Measurements from ENCODE around the gene RPP25L. TPM values are rescaled to one million over a fixed set of nuclear protein-coding genes. Genes with fewer than 3 reads are reported as not detected.

Gene RPP25L
- total and polyA plus RNA-seq, 3 experiments from 2014 or later, result 34.5 to 39.0 (median 35.9) TPM

DNA sequence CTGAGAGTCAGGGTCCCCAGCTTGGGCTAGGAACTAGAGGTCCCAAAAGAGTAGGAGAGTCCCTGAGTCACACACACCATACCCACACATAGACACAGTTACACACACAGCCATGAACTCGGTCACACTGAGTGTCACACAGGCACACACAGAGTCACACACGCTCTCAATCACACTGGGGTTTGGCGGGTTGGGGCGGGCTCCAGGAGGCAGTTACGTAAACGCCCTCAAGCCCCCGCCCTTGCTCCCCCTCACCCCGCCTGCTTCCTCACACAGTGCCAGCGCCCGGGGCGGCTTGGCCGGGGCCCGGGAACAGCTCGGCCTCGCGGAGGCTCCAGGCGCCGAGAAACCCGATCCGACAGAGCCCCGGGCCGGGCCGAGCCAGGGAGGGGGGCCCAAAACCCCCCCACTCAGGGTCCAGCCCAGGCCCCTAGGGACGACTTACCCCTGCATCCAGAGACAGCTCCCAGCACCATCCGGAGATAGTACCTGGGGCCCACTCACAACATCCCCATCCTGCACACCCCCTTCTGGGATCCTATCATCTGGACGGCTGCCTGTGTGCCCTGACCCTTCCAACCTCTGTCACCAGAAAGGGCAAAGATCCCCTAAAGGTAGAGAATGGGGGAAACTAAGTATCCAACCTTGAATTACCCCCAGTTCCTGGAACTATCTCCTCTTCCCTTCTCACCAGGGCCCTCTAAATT lies 18.8 kb downstream of the RPP25L start:
- no peak overlapping the region for H3K4me3 ChIP-seq (ENCODE audit: low read length)
- Mint-ChIP-seq H3K27ac (no peak overlapping the region), H3K4me1 (peaks cover 17 to 40% (median 23%) of the 10 kb centered on the region in 3 donors), H3K27me3 (peaks cover 42 to 64% of the 10 kb centered on the region in 2 donors), H3K4me3 (peak overlapping the region in 5 of 7 donors; percentile 2 to 77 (median 75)), H3K36me3 (peaks cover 0 to 3% (median 0%) of the 10 kb centered on the region in 3 donors), H3K9me3 (no peaks in the 10 kb centered on the region)
- no peaks in the 10 kb centered on the region for H3K36me3 ChIP-seq (ENCODE audit: insufficient read depth, low read length)
- no peak for DNase-seq
- H3K9me3 ChIP-seq (ENCODE audit: low read length), result no peaks in the 10 kb centered on the region
- ChIA-PET POLR2A (no interaction called here), CTCF (interaction anchor here (1.4 to 3.3 kb wide), 6 partner anchors 9 to 189 kb away, joined by 3 to 22 read pairs (median 12); no protein-coding TSS in a partner anchor)
- H3K27ac ChIP-seq (ENCODE audit: low read depth, low read length), result no peak overlapping the region
- peaks cover 47% of the 10 kb centered on the region for H3K27me3 ChIP-seq (ENCODE audit: insufficient read depth, low read length, poor library complexity, severe bottlenecking)
- peaks cover 15% of the 10 kb centered on the region for H3K4me1 ChIP-seq (ENCODE audit: insufficient read depth, low read length)

DNA sequence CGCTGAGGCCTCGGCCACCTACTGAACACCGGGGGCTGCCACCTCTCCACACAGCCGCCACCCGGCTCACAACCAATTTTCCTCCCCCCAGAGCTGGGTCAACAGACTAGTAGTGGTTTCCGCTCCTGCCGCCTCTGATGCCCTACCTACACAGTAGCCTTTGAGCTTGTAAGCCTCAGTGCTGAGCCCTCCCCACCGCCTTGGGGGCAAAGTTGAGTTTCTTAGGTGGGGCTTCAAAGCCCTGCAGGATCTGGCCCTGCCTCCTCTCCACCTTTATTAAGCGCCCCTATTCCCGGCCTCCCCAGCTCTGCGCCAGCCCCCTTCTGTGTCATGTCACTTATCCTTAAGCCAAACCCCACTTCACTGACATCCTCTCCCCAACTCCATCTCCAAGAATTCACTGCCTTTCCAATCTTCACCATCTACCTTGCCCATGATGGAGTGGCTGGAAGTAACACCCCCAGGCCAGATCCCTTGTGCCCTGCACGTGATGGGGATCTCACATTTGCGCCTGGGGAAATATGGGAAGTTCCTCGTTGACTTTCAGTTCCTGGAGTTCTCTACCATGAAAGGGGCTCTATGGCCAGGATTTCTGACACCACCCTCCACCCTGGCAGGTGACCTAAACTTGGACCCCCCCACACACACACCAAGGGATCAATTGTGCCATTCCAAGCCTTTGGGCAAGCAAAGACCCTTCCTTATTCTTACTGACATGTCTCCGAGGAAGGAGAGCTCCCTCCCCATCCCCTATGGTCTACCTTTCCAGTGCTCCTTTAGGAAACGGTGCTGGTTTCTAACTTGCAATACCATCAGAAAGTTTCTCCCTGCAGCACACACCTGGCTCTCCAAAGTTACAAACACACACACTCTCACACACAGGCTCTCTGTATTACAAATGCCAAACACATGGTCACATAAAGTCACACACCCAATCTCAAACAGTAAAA lies 19.7 kb downstream of the RPP25L start:
- no peak overlapping the region for H3K27ac Mint-ChIP-seq
- POLR2A ChIA-PET, result no interaction called here
- peak overlapping the region; percentile 64 to 89 (median 76) for H3K4me3 Mint-ChIP-seq
- H3K27ac ChIP-seq (ENCODE audit: low read depth, low read length), result no peak overlapping the region
- peaks cover 51 to 72% of the 10 kb centered on the region in 2 donors for H3K27me3 Mint-ChIP-seq
- peaks cover 17 to 40% (median 23%) of the 10 kb centered on the region in 3 donors for H3K4me1 Mint-ChIP-seq
- no peaks in the 10 kb centered on the region for H3K9me3 Mint-ChIP-seq
- H3K4me3 ChIP-seq (ENCODE audit: low read length), result peak overlapping the region; percentile 66
- H3K36me3 Mint-ChIP-seq, result peaks cover 0 to 3% (median 0%) of the 10 kb centered on the region in 3 donors
- peaks cover 15% of the 10 kb centered on the region for H3K4me1 ChIP-seq (ENCODE audit: insufficient read depth, low read length)
- H3K9me3 ChIP-seq (ENCODE audit: low read length), result no peaks in the 10 kb centered on the region
- CTCF ChIA-PET, result interaction anchor here (0.6 to 3.3 kb wide), 25 partner anchors 8 to 215 kb away, joined by 3 to 22 read pairs (median 4); partner anchors contain the start of genes DCTN3, MYORG, RPP25L and SIGMAR1
- DNase-seq, result no peak
- H3K27me3 ChIP-seq (ENCODE audit: insufficient read depth, low read length, poor library complexity, severe bottlenecking), result peaks cover 55% of the 10 kb centered on the region
- no peaks in the 10 kb centered on the region for H3K36me3 ChIP-seq (ENCODE audit: insufficient read depth, low read length)

- Histone ChIP-seq H3K36me3 (ENCODE audit: insufficient read depth, low read length) (no peaks in the 10 kb centered on the region), H3K27me3 (ENCODE audit: insufficient read depth, low read length, poor library complexity, severe bottlenecking) (peaks cover 59% of the 10 kb centered on the region), H3K27ac (ENCODE audit: low read depth, low read length) (no peak overlapping the region), H3K4me3 (ENCODE audit: low read length) (peak overlapping the region; percentile 66), H3K9me3 (ENCODE audit: low read length) (no peaks in the 10 kb centered on the region), H3K4me1 (ENCODE audit: insufficient read depth, low read length) (peaks cover 15% of the 10 kb centered on the region)
- Mint-ChIP-seq H3K9me3 (no peaks in the 10 kb centered on the region), H3K4me1 (peaks cover 17 to 40% (median 23%) of the 10 kb centered on the region in 3 donors), H3K4me3 (peak overlapping the region; percentile 67 to 89 (median 76)), H3K27me3 (peaks cover 55 to 78% of the 10 kb centered on the region in 2 donors), H3K36me3 (peaks cover 0 to 3% (median 0%) of the 10 kb centered on the region in 3 donors), H3K27ac (no peak overlapping the region)
- ChIA-PET POLR2A (no interaction called here), CTCF (interaction anchor here (0.6 to 3.3 kb wide), 28 partner anchors 9 to 214 kb away, joined by 3 to 22 read pairs (median 4); partner anchors contain the start of genes DCTN3, MYORG, RPP25L and SIGMAR1)
- peak; percentile 62 to 76 (median 68) for DNase-seq
Measured at GRCh38 chr9:34591248-34591916, 20.5 kb downstream of the RPP25L start.

DNA sequence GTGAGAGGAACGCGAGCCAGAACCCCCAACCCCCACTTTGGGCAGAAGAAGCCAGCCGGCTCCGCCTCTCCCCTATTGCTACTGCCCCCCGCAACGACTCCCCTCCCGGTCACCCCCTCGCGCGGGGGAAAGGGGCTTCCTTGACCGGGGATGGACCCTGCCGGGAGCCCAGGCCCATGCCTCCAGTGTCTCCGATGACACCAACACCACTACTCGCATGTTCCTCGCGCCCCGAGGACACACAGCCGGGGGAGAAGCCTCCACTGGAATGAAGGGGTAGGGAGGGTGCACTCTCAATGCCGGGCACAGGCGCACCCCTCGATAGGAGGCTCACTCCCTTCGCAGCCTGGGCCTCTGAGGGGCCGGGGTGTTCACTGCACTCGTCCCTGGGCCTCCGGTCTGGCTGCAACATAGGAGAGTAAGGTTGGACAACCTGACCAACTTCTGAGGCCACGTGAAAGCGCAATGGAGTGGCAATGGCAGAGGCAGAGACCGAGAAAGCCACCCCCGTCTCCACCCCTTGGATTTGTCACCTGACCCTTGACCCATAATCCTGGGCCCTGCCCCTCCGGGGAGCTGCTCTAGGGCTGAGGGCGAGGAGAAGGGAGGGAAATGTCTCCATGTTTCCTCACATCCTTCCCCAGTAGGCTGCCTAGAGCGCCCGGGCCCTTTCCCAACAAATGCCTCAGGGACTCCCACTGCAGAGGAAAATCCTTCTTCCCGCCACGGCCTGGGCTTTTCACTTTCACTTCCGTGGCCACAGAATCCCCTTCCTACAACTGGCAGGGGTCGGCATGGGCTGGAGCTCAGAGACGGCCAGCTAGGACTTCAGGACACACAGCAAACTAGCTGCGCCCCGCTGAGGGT lies 21.3 kb downstream of the RPP25L start:
- Mint-ChIP-seq H3K9me3 (no peaks in the 10 kb centered on the region), H3K4me1 (peaks cover 17 to 40% (median 23%) of the 10 kb centered on the region in 3 donors), H3K27me3 (peaks cover 62 to 81% of the 10 kb centered on the region in 2 donors), H3K27ac (no peak overlapping the region), H3K4me3 (peak overlapping the region; percentile 67 to 89 (median 76)), H3K36me3 (peaks cover 0 to 3% (median 0%) of the 10 kb centered on the region in 3 donors)
- DNase-seq, result no peak
- POLR2A ChIA-PET, result no interaction called here
- H3K4me1 ChIP-seq (ENCODE audit: insufficient read depth, low read length), result peaks cover 15% of the 10 kb centered on the region
- no peaks in the 10 kb centered on the region for H3K36me3 ChIP-seq (ENCODE audit: insufficient read depth, low read length)
- H3K4me3 ChIP-seq (ENCODE audit: low read length), result peak overlapping the region; percentile 66
- no peak overlapping the region for H3K27ac ChIP-seq (ENCODE audit: low read depth, low read length)
- peaks cover 64% of the 10 kb centered on the region for H3K27me3 ChIP-seq (ENCODE audit: insufficient read depth, low read length, poor library complexity, severe bottlenecking)
- CTCF ChIA-PET, result interaction anchor here (0.9 to 3.3 kb wide), 16 partner anchors 8 to 186 kb away, joined by 3 to 22 read pairs (median 6); partner anchors contain the start of genes DCTN3, RPP25L and SIGMAR1
- no peaks in the 10 kb centered on the region for H3K9me3 ChIP-seq (ENCODE audit: low read length)

GRCh38 chr9:34589636-34590380 lies 22.1 kb downstream of the RPP25L start, which contains the start of gene CNTFR:
Gene CNTFR, minus strand, starts transcription at chr9:34589724. Its CDS starts 20,743 bp downstream, at chr9:34568981.
- H3K4me3 Mint-ChIP-seq, result peak within 1 kb of the TSS; percentile 67 to 89 (median 80)
- H3K4me1 ChIP-seq (ENCODE audit: insufficient read depth, low read length), result peaks cover 15% of the 10 kb centered on the region
- H3K27me3 ChIP-seq (ENCODE audit: insufficient read depth, low read length, poor library complexity, severe bottlenecking), result peaks cover 71% of the 10 kb centered on the region
- H3K4me3 ChIP-seq (ENCODE audit: low read length), result peak within 1 kb of the TSS; percentile 66
- peaks cover 17 to 40% (median 23%) of the 10 kb centered on the region in 3 donors for H3K4me1 Mint-ChIP-seq
- no peaks in the 10 kb centered on the region for H3K9me3 ChIP-seq (ENCODE audit: low read length)
- H3K27ac ChIP-seq (ENCODE audit: low read depth, low read length), result no peak within 1 kb of the TSS
- H3K36me3 ChIP-seq (ENCODE audit: insufficient read depth, low read length), result no peaks in the 10 kb centered on the region
- H3K27ac Mint-ChIP-seq, result peak within 1 kb of the TSS in 2 of 8 donors; percentile 42 to 62
- no peak for DNase-seq
- no peaks in the 10 kb centered on the region for H3K9me3 Mint-ChIP-seq
- ChIA-PET POLR2A (no interaction called here), CTCF (no interaction called here)
- peaks cover 0 to 3% (median 0%) of the 10 kb centered on the region in 3 donors for H3K36me3 Mint-ChIP-seq
- H3K27me3 Mint-ChIP-seq, result peaks cover 71 to 87% of the 10 kb centered on the region in 2 donors

DNA sequence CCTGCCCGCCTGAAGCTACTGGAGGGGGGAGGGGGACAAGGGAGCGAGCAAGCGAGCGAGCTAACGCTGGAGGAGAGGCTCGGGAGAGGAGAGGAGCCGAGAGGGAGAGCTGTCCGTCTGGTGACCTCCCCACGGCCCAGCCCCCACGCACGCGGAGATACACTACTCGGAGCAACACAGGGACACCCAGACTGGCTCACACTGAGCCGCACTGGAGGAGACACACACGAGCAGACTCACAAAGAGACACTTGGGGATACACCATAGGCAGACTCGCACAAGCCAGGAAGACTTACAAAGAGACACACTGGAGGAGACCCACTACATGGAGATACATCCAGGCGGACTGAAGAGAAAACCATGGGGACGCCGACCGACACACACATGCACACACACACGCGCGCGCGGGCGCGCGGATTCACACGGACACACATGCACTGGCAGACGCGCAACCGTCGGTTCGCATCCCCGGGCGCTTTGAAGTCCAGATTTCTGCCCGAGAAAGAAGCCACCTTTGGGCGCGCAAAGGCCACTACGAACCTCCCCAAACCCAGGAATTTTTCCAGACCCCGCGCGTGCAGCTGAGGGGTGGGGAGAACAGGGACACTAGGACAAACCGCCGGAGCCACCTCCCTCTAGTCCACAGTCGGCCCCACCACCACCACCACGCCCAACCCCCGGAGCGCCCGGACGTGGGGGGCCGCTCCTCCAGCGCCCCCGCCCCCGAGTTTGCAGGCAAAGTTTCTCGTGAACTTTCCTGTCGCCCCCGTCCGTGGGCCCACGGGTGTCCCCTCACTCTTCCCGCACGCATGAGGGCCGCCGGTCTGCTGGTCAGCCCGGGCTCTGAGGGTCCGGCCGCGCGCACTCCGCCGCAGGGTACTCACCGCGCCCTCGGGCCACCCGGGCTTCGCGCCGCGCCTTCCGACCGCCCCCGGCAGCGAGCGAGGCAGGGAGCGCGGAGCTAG lies 22.9 kb downstream of the RPP25L start:
- no peak for DNase-seq
- Histone ChIP-seq H3K4me3 (ENCODE audit: low read length) (no peak overlapping the region), H3K27me3 (ENCODE audit: insufficient read depth, low read length, poor library complexity, severe bottlenecking) (peaks cover 74% of the 10 kb centered on the region), H3K27ac (ENCODE audit: low read depth, low read length) (no peak overlapping the region), H3K36me3 (ENCODE audit: insufficient read depth, low read length) (no peaks in the 10 kb centered on the region), H3K9me3 (ENCODE audit: low read length) (no peaks in the 10 kb centered on the region), H3K4me1 (ENCODE audit: insufficient read depth, low read length) (peaks cover 15% of the 10 kb centered on the region)
- Mint-ChIP-seq H3K27me3 (peaks cover 76 to 90% of the 10 kb centered on the region in 2 donors), H3K4me1 (peaks cover 17 to 40% (median 23%) of the 10 kb centered on the region in 3 donors), H3K36me3 (peaks cover 0 to 3% (median 0%) of the 10 kb centered on the region in 3 donors), H3K9me3 (no peaks in the 10 kb centered on the region), H3K4me3 (peak overlapping the region; percentile 26 to 84 (median 80)), H3K27ac (peak overlapping the region in 2 of 8 donors; percentile 42 to 62)
- ChIA-PET CTCF (no interaction called here), POLR2A (no interaction called here)

All from CD8-positive, alpha-beta memory T cell (primary cell).